ELF-1 (cell line): ENCODE data around the gene PYURF.

Experiments
- DNase-seq: peaks from one replicate; pipeline ENCODE4 v3.0.0-alpha.2; 2016; ENCODE audit warnings: low read depth, low spot score

PYURF gene

DNA sequence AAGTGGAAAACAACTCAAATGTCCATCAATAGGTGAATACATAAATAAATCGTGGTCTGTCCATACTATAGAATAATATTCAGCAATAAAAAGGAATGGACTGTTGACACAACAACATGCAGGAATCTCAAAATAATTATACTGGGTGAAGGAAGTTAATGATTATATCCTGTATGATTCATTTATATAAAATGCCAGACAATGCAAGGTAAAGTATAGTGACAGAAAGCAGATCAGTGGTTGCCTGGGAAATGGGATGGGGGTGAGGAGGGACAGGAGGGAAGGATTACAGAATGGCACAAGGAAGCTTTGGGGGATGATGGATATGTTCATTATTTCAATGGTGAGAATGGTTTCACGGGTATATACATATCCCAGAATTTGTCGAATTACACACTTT is 12.3 kb downstream of the PYURF start:
- DNase-seq: no peak

GRCh38 chr4:88503344-88503743 is 20.2 kb downstream of the PYURF start:
- no peak for DNase-seq

DNA sequence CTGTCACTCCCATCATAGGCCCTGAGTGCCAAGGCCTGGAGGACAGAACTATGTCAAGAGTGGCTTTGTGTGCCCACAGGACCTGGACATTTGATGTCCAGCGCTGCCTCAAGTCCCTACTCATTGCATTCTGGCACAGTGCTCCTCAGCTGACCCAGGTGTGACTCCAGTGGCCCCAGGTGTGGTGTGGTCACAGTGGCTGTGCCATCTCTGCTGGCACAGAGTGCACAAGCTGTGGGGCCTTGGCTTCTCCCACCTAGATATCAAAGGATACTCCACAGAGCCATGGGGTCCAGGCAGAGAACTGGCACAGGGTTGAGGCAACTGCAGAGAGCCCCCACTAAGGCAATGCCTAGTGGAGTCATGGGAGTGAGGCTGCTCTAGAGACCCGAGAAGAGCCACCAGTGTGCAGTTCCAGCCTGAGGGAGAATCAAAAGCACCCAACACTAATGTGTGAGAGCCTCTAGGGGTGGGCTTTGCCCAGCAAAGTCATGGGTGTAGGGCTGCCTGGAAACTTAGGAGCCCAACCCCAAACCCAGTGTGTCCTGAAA is 25.6 kb downstream of the PYURF start:
- DNase-seq: no peak

- no peak for DNase-seq
These were observed 34.3 kb downstream of the PYURF start for GRCh38 chr4:88489100-88489761.

DNA sequence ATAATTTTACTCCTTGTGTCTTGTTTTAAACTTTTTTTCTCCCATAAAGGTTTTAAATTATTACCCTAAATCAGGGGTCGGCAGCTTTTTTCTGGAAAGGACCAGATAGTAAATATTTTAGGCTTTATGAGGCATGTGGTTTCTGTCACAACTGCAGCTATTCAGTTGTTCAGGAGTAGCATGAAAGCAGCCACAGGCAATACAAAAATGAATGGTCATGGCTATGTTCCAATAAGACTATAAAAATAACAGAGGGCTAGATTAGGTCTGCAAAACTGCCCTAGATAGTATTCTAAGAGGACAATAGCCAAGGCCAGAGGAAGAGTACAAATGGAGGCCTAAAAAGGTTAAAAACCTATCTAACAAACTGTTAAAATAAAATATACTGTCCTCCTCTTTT is 42.0 kb downstream of the PYURF start:
- DNase-seq: no peak

DNA sequence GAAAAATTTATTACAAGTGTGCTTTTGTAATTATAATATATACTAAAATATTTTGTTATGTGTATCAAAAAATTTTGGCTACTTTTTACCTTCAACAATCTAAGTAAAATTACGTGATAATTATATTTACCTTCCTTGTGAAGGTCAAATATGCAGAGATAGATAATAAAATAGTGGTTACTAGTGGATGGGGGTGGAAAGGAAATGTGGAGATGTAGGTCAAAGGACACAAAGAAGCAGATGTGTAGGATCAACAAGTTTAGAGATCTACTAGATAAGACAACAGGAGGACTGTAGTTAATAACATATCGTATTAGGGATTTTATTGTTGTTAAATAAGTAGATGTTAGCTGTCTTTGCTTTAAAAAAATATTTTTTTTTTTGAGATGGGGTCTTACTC is 45.3 kb downstream of the PYURF start:
- no peak for DNase-seq

GRCh38 chr4:88477229-88477860 is 46.2 kb downstream of the PYURF start:
- DNase-seq: no peak
